Measurements from ENCODE around the gene TDO2. TPM values are rescaled to one million over a fixed set of nuclear protein-coding genes. Genes with fewer than 3 reads are reported as not detected.
"Not testable (repeated sequence)": the region's sequence is repeated elsewhere in the genome, so short reads cannot be mapped to it uniquely, and the experiment has no call there.

TDO2 gene
- total and polyA plus RNA-seq, 8 donors = 7.4 to 52.4 (median 29.8) TPM

- Histone ChIP-seq H3K36me3 (peaks cover 0 to 22% of the 10 kb centered on the region in 2 donors), H3K4me1 (no peaks in the 10 kb centered on the region), H3K9me3 (peaks cover 0 to 3% of the 10 kb centered on the region in 2 donors), H3K27ac (no peak overlapping the region), H3K4me3 (no peak overlapping the region), H3K27me3 (no peaks in the 10 kb centered on the region)
- no peak for TF ChIP-seq CTCF (IDR thresholded peaks at IDR 0.05)
- intact Hi-C loops (cut with DNase I) = no loop called here
- ATAC-seq (no peak), DNase-seq (no peak)
Observed at GRCh38 chr4:155930330-155930729, 26.8 kb downstream of the TDO2 start.

GRCh38 chr4:155931634-155932033 lies 28.1 kb downstream of the TDO2 start:
- TF ChIP-seq CTCF (IDR thresholded peaks at IDR 0.05) = no peak
- Histone ChIP-seq H3K36me3 (peaks cover 0 to 12% of the 10 kb centered on the region in 2 donors), H3K9me3 (peaks cover 0 to 3% of the 10 kb centered on the region in 2 donors), H3K27ac (no peak overlapping the region), H3K4me3 (no peak overlapping the region), H3K4me1 (no peaks in the 10 kb centered on the region), H3K27me3 (no peaks in the 10 kb centered on the region)
- intact Hi-C loops (cut with DNase I) = no loop called here
- DNase-seq (no peak), ATAC-seq (no peak)

GRCh38 chr4:155934634-155935033 lies 31.1 kb downstream of the TDO2 start:
- H3K36me3 ChIP-seq; ATAC-seq; H3K27me3 ChIP-seq; H3K4me1 ChIP-seq; H3K4me3 ChIP-seq; H3K27ac ChIP-seq; DNase-seq; H3K9me3 ChIP-seq; intact Hi-C loops (cut with DNase I): not testable (repeated sequence)

- intact Hi-C loops (cut with DNase I) = no loop called here
Observed at GRCh38 chr4:155935389-155935986, 32.0 kb downstream of the TDO2 start.

GRCh38 chr4:155941085-155941790 lies 37.7 kb downstream of the TDO2 start:
- Histone ChIP-seq H3K4me3 (no peak overlapping the region), H3K4me1 (peaks cover 0 to 3% of the 10 kb centered on the region in 2 donors), H3K36me3 (peaks cover 0 to 6% of the 10 kb centered on the region in 2 donors), H3K27me3 (no peaks in the 10 kb centered on the region), H3K27ac (no peak overlapping the region), H3K9me3 (no peaks in the 10 kb centered on the region)
- no peak for DNase-seq
- intact Hi-C loops (cut with DNase I) = no loop called here
- peak; percentile 73 for ATAC-seq
- TF ChIP-seq CTCF (IDR thresholded peaks at IDR 0.05) = no peak

More at GRCh38 chr4:155935389-155935986, 32.0 kb downstream of the TDO2 start:
- Histone ChIP-seq H3K4me1 (no peaks in the 10 kb centered on the region), H3K27me3 (no peaks in the 10 kb centered on the region), H3K36me3 (peaks cover 0 to 6% of the 10 kb centered on the region in 2 donors), H3K4me3 (no peak overlapping the region), H3K9me3 (no peaks in the 10 kb centered on the region), H3K27ac (no peak overlapping the region)
- no peak for ATAC-seq
- no peak for TF ChIP-seq CTCF (IDR thresholded peaks at IDR 0.05)
- DNase-seq = no peak

Measured in left lung (tissue), 10 donors.